ENCODE measurements around the gene TPCN1. TPM values are rescaled to one million over a fixed set of nuclear protein-coding genes. Genes with fewer than 3 reads are reported as not detected.

TPCN1 gene
- total and polyA plus RNA-seq, 2 of the 13 experiments (the other 11 are each of a cell fraction or from before 2014, with no cell fraction given) = 8.0 to 26.8 TPM

- TF ChIP-seq ARID5B (CRISPR knock-in tag; IDR thresholded peaks at IDR 0.05) = peak; percentile 31; the same call in 1 of the 2 replicates
- TF ChIP-seq ZBTB21 (CRISPR knock-in tag; IDR thresholded peaks at IDR 0.05) = peak; percentile 78; the same call in 1 of the 2 replicates
- TF ChIP-seq FOXA3 (CRISPR knock-in tag; IDR thresholded peaks at IDR 0.05) = peak; percentile 39; the same call in 1 of the 2 replicates
- peak; percentile 79 for TF ChIP-seq ARID4A (CRISPR knock-in tag; IDR thresholded peaks at IDR 0.05; ENCODE audit: borderline replicate concordance)
- TF ChIP-seq HMGXB3 (CRISPR knock-in tag; IDR thresholded peaks at IDR 0.05; ENCODE audit: borderline replicate concordance) = no peak
- TF ChIP-seq SP4 (CRISPR knock-in tag; IDR thresholded peaks at IDR 0.05) = 0 out of 2 replicates have a peak, but pooled peaks have one; percentile 43
- no peak for TF ChIP-seq GABPA (IDR thresholded peaks at IDR 0.05; ENCODE audit: low read depth, low read length)
- 0 out of 2 replicates have a peak, but pooled peaks have one; percentile 18 for TF ChIP-seq GABPA (CRISPR knock-in tag; IDR thresholded peaks at IDR 0.05; ENCODE audit: low read depth)
- TF ChIP-seq XRCC5 (optimal IDR thresholded peaks at IDR 0.05; ENCODE audit: low read length) = peak; percentile 3
- peak; percentile 21; the same call in 1 of the 2 replicates for TF ChIP-seq HOMEZ (CRISPR knock-in tag; IDR thresholded peaks at IDR 0.05; ENCODE audit: low read depth)
- TF ChIP-seq IRX3 (CRISPR knock-in tag; IDR thresholded peaks at IDR 0.05; ENCODE audit: borderline replicate concordance, low read depth) = no peak
- TF ChIP-seq ZNF691 (CRISPR knock-in tag; IDR thresholded peaks at IDR 0.05; ENCODE audit: borderline replicate concordance, low read depth) = no peak
Observed at GRCh38 chr12:113245695-113246477, 24.6 kb downstream of the TPCN1 start (continued).
